NK-92 (cell line): Measurements from ENCODE around the gene GPRASP2.

Experiments used
- DNase-seq: peaks from one replicate; lab custom pipeline; 2025; ENCODE audit not compliant: unreplicated experiment; lab: John Stamatoyannopoulos, UW

GPRASP2 gene

GRCh38 chrX:102744307-102744706 is 32.1 kb downstream of the GPRASP2 start:
- DNase-seq, result no peak

GRCh38 chrX:102745513-102745856 is 33.2 kb downstream of the GPRASP2 start:
- DNase-seq, result no peak

- DNase-seq, result no peak
Observed at GRCh38 chrX:102745857-102746584, 33.8 kb downstream of the GPRASP2 start.

- no peak for DNase-seq
Observed at GRCh38 chrX:102765217-102765616, 53.0 kb downstream of the GPRASP2 start.

GRCh38 chrX:102765809-102766208 is 53.6 kb downstream of the GPRASP2 start:
- DNase-seq, result no peak

GRCh38 chrX:102767287-102767686 is 55.0 kb downstream of the GPRASP2 start:
- DNase-seq, result no peak
